ENCODE measurements around the gene PRKCI. TPM values are rescaled to one million over a fixed set of nuclear protein-coding genes. Genes with fewer than 3 reads are reported as not detected.

Gene PRKCI
- total and polyA plus RNA-seq, 2 donors (not counting 1 experiment from before 2014, with no cell fraction given) = 1.8 to 11.1 TPM

- Histone ChIP-seq H3K27ac (ENCODE audit: low read length in 2 of 2) (peak overlapping the region; percentile 5 to 100), H3K4me3 (ENCODE audit: control extremely low read depth in 1 of 5, extremely low read depth in 1 of 5, insufficient read depth in 1 of 5, low read depth in 2 of 5, low read length in 4 of 5) (peak overlapping the region in 1 of 5 experiments; percentile 9), H2AFZ (ENCODE audit: insufficient read depth, low read depth, low read length, poor library complexity, severe bottlenecking) (no peak overlapping the region), H3K27me3 (replicated peaks in 1 of 4; ENCODE audit: control extremely low read depth in 1 of 4, control insufficient read depth in 3 of 4, insufficient read depth in 4 of 4, low read length in 3 of 4) (no peaks in the 10 kb centered on the region), H3K79me2 (ENCODE audit: control insufficient read depth, insufficient read depth, low read length) (peaks cover 13% of the 10 kb centered on the region), H3K4me1 (ENCODE audit: control insufficient read depth in 2 of 2, insufficient read depth in 2 of 2, low read length in 2 of 2) (peaks cover 74 to 81% of the 10 kb centered on the region in 2 donors), H4K20me1 (ENCODE audit: control insufficient read depth, insufficient read depth, low read length, poor library complexity, severe bottlenecking) (no peaks in the 10 kb centered on the region), H3K9me3 (ENCODE audit: control extremely low read depth in 1 of 3, control insufficient read depth in 2 of 3, insufficient read depth in 1 of 3, low read length in 2 of 3) (no peaks in the 10 kb centered on the region), H3K4me2 (replicated peaks; ENCODE audit: low read depth, low read length, poor library complexity, severe bottlenecking) (peak overlapping the region; percentile 61), H3K36me3 (replicated peaks in 1 of 2; ENCODE audit: control extremely low read depth in 1 of 2, control insufficient read depth in 1 of 2, extremely low read depth in 1 of 2, insufficient read depth in 2 of 2, low read length in 1 of 2) (no peaks in the 10 kb centered on the region), H3K9ac (ENCODE audit: low read length) (peak overlapping the region; percentile 20)
- Mint-ChIP-seq H3K4me3 (peak overlapping the region; percentile 70), H3K4me1 (peaks cover 77% of the 10 kb centered on the region), H3K9me3 (ENCODE audit: insufficient read depth) (no peaks in the 10 kb centered on the region), H3K27me3 (no peaks in the 10 kb centered on the region), H3K27ac (peak overlapping the region; percentile 87)
- peak; percentile 6 for ATAC-seq (ENCODE audit: low read depth)
- ChIA-PET POLR2A (interaction anchor here (1.3 kb wide), 1 partner anchor 588 kb away, joined by 3 read pairs; the partner anchor contains the start of gene TERC), CTCF (interaction anchor here (0.6 to 1.7 kb wide), 7 partner anchors 9 to 458 kb away, joined by 3 to 7 read pairs (median 4); no protein-coding TSS in a partner anchor)
- 0% methylated on average over 2 of the region's 7 CpGs for WGBS (ENCODE audit: insufficient coverage)
- intact Hi-C loops (cut with micrococcal nuclease) = loop anchor here (10.0 kb wide), 1 partner anchor 518 kb away; no protein-coding TSS in a partner anchor
- peak; percentile 85 for DNase-seq
- no peak for TF ChIP-seq EZH2 (IDR thresholded peaks at IDR 0.05; ENCODE audit: borderline replicate concordance, insufficient read depth, low read depth, low read length, poor library complexity, severe bottlenecking)
- TF ChIP-seq, protein P1, sequence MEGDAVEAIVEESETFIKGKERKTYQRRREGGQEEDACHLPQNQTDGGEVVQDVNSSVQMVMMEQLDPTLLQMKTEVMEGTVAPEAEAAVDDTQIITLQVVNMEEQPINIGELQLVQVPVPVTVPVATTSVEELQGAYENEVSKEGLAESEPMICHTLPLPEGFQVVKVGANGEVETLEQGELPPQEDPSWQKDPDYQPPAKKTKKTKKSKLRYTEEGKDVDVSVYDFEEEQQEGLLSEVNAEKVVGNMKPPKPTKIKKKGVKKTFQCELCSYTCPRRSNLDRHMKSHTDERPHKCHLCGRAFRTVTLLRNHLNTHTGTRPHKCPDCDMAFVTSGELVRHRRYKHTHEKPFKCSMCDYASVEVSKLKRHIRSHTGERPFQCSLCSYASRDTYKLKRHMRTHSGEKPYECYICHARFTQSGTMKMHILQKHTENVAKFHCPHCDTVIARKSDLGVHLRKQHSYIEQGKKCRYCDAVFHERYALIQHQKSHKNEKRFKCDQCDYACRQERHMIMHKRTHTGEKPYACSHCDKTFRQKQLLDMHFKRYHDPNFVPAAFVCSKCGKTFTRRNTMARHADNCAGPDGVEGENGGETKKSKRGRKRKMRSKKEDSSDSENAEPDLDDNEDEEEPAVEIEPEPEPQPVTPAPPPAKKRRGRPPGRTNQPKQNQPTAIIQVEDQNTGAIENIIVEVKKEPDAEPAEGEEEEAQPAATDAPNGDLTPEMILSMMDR (IDR thresholded peaks at IDR 0.05) = no peak
Observed at GRCh38 chr3:170352936-170353335, 130.7 kb downstream of the PRKCI start.

- ChIA-PET POLR2A (interaction anchor here (1.3 kb wide), 1 partner anchor 589 kb away, joined by 3 read pairs; the partner anchor contains the start of gene TERC), CTCF (interaction anchor here (0.6 to 1.6 kb wide), 6 partner anchors 9 to 60 kb away, joined by 3 to 7 read pairs (median 4); no protein-coding TSS in a partner anchor)
- no peak for TF ChIP-seq EZH2 (IDR thresholded peaks at IDR 0.05; ENCODE audit: borderline replicate concordance, insufficient read depth, low read depth, low read length, poor library complexity, severe bottlenecking)
- TF ChIP-seq, protein P1 (IDR thresholded peaks at IDR 0.05) = no peak
- Histone ChIP-seq H3K27ac (ENCODE audit: low read length in 2 of 2) (peak overlapping the region; percentile 5 to 100), H3K4me2 (replicated peaks; ENCODE audit: low read depth, low read length, poor library complexity, severe bottlenecking) (peak overlapping the region; percentile 61), H3K9ac (ENCODE audit: low read length) (no peak overlapping the region), H3K36me3 (replicated peaks in 1 of 2; ENCODE audit: control extremely low read depth in 1 of 2, control insufficient read depth in 1 of 2, extremely low read depth in 1 of 2, insufficient read depth in 2 of 2, low read length in 1 of 2) (no peaks in the 10 kb centered on the region), H3K4me3 (ENCODE audit: control extremely low read depth in 1 of 5, extremely low read depth in 1 of 5, insufficient read depth in 1 of 5, low read depth in 2 of 5, low read length in 4 of 5) (peak overlapping the region in 1 of 5 experiments; percentile 9), H3K9me3 (ENCODE audit: control extremely low read depth in 1 of 3, control insufficient read depth in 2 of 3, insufficient read depth in 1 of 3, low read length in 2 of 3) (no peaks in the 10 kb centered on the region), H3K4me1 (ENCODE audit: control insufficient read depth in 2 of 2, insufficient read depth in 2 of 2, low read length in 2 of 2) (peaks cover 73 to 76% of the 10 kb centered on the region in 2 donors), H2AFZ (ENCODE audit: insufficient read depth, low read depth, low read length, poor library complexity, severe bottlenecking) (no peak overlapping the region), H3K79me2 (ENCODE audit: control insufficient read depth, insufficient read depth, low read length) (peaks cover 15% of the 10 kb centered on the region), H3K27me3 (replicated peaks in 1 of 4; ENCODE audit: control extremely low read depth in 1 of 4, control insufficient read depth in 3 of 4, insufficient read depth in 4 of 4, low read length in 3 of 4) (no peaks in the 10 kb centered on the region), H4K20me1 (ENCODE audit: control insufficient read depth, insufficient read depth, low read length, poor library complexity, severe bottlenecking) (no peaks in the 10 kb centered on the region)
- intact Hi-C loops (cut with micrococcal nuclease) = loop anchor here (10.0 kb wide), 1 partner anchor 519 kb away; no protein-coding TSS in a partner anchor
- Mint-ChIP-seq H3K4me3 (peak overlapping the region; percentile 46), H3K27me3 (no peaks in the 10 kb centered on the region), H3K9me3 (ENCODE audit: insufficient read depth) (no peaks in the 10 kb centered on the region), H3K27ac (peak overlapping the region; percentile 72), H3K4me1 (peaks cover 75% of the 10 kb centered on the region)
- DNase-seq = no peak
- ATAC-seq (ENCODE audit: low read depth) = no peak
Observed at GRCh38 chr3:170353485-170353884, 131.3 kb downstream of the PRKCI start.
